ENCODE results near the gene CFL1. TPM values are rescaled to one million over a fixed set of nuclear protein-coding genes. Genes with fewer than 3 reads are reported as not detected.

Gene CFL1
- total and polyA plus RNA-seq, 2 of the 8 experiments (the other 6 are each of a cell fraction or from before 2014, with no cell fraction given), result 1,252 to 1,365 TPM

DNA sequence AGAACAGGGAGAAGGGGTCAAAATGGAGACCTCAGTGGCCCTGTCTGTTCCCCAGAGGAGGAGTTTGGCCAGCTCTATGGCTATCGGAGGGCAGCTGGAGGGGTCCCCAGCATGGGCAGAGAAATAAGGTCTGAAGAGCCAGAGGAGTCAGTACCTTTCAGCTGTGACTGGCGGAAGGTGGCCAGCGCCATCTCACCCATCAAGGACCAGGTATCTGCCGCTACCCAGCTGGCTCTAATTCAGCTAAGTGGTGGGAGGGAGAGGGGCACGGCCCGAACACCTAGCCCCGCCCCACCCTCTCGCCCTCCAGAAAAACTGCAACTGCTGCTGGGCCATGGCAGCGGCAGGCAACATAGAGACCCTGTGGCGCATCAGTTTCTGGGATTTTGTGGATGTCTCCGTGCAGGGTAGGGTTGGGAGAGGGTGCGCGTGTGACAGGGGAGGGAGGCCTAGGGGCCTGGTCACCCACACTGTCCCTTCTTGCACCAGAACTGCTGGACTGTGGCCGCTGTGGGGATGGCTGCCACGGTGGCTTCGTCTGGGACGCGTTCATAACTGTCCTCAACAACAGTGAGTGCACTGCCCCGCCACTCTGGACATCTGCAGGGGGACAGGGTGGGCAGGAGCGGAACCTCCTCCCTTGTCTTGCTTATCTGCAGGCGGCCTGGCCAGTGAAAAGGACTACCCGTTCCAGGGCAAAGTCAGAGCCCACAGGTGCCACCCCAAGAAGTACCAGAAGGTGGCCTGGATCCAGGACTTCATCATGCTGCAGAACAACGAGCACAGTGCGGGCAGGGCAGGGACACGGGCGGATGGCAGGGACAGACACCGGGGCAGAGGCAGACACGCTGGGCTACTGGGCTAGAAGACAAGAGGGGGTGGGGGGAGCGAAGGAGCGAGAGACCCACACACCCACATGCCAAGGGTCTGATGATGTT lies 24.4 kb upstream of the CFL1 start:
- no peak overlapping the region for H3K4me3 ChIP-seq (ENCODE audit: extremely low read depth in 1 of 4, insufficient read depth in 2 of 4, low read depth in 3 of 4, low read length in 4 of 4)
- H3K23me2 ChIP-seq (ENCODE audit: low read depth, low read length), result peaks cover under 1% of the 10 kb centered on the region; the same call in 1 of the 2 replicates
- no peak overlapping the region for H3K4me2 ChIP-seq (ENCODE audit: insufficient read depth in 1 of 2, low read depth in 2 of 2, low read length in 2 of 2)
- no peak overlapping the region for H3K23ac ChIP-seq (ENCODE audit: insufficient read length)
- no peak overlapping the region for H4K5ac ChIP-seq (ENCODE audit: insufficient read length, low read depth, low read length)
- H2BK5ac ChIP-seq (ENCODE audit: low read depth, low read length), result no peak overlapping the region
- no peak overlapping the region for H2AK5ac ChIP-seq (ENCODE audit: low read depth, low read length)
- POLR2A ChIA-PET (ENCODE audit: partially characterized antibody), result interaction anchor here (1.1 to 39.7 kb wide), 5 partner anchors 8 to 163 kb away, joined by 3 to 1071 read pairs (median 6); partner anchors contain the start of genes BANF1, CCDC85B, CFL1 and EFEMP2
- H3K9ac ChIP-seq (replicated peaks in 1 of 4; ENCODE audit: extremely low read depth in 1 of 4, low read depth in 3 of 4, low read length in 3 of 4), result no peak overlapping the region
- no peak overlapping the region for H2BK15ac ChIP-seq (ENCODE audit: low read length)
- no peak overlapping the region for H2BK12ac ChIP-seq (ENCODE audit: low read depth, low read length)
- H4K20me1 ChIP-seq (replicated peaks in 1 of 2; ENCODE audit: control insufficient read depth in 1 of 2, insufficient read depth in 2 of 2, low read length in 2 of 2), result peaks cover 5 to 6% of the 10 kb centered on the region in 2 experiments
- H3K9me3 ChIP-seq (ENCODE audit: insufficient read depth in 2 of 2, low read depth in 1 of 2, low read length in 1 of 2), result no peaks in the 10 kb centered on the region
- peaks cover 0 to 1% of the 10 kb centered on the region in 2 experiments; a peak in 1 of 4 replicates for H3K79me2 ChIP-seq (ENCODE audit: control insufficient read depth in 1 of 2, insufficient read depth in 2 of 2, low read length in 2 of 2)
- no peaks in the 10 kb centered on the region for H3K79me1 ChIP-seq (ENCODE audit: low read depth, low read length)
- CTCF ChIA-PET (ENCODE audit: partially characterized antibody), result interaction anchor here (0.7 to 19.6 kb wide), 14 partner anchors 10 to 171 kb away, joined by 3 to 283 read pairs (median 30); partner anchors contain the start of genes CCDC85B, CFL1, EFEMP2 and FOSL1
- no peak overlapping the region for H3K14ac ChIP-seq (ENCODE audit: insufficient read length)
- H3K56ac ChIP-seq (replicated peaks; ENCODE audit: insufficient read length, low read depth, low read length), result no peak overlapping the region
- H3K36me3 ChIP-seq (ENCODE audit: control insufficient read depth in 2 of 4, insufficient read depth in 4 of 4, low read length in 3 of 4), result peaks cover 8 to 22% (median 18%) of the 10 kb centered on the region in 4 experiments; a peak in 7 of 8 replicates
- DNase-seq (ENCODE audit: low read depth in 1 of 2, low spot score in 2 of 2) (no peak), FAIRE-seq (no peak)
- no peaks in the 10 kb centered on the region for H3K27me3 ChIP-seq (replicated peaks in 1 of 4; ENCODE audit: control insufficient read depth in 3 of 4, extremely low read depth in 1 of 4, insufficient read depth in 3 of 4, low read length in 3 of 4)
- no peak overlapping the region for H4K91ac ChIP-seq (replicated peaks; ENCODE audit: insufficient read length, low read length)
- peaks cover 0 to 3% (median 2%) of the 10 kb centered on the region in 4 experiments; a peak in 4 of 7 replicates for H3K4me1 ChIP-seq (replicated peaks in 1 of 4; ENCODE audit: control insufficient read depth in 3 of 4, insufficient read depth in 4 of 4, low read length in 3 of 4)
- H3K18ac ChIP-seq (ENCODE audit: extremely low read depth, low read length), result no peak overlapping the region
- no peak overlapping the region for H2AFZ ChIP-seq (ENCODE audit: low read length)
- H4K8ac ChIP-seq (ENCODE audit: extremely low read depth, insufficient read depth, low read length), result no peak overlapping the region
- no peak overlapping the region for H2BK20ac ChIP-seq (ENCODE audit: low read length)
- WGBS, 2 experiments (ENCODE audit: extremely low coverage in 1 of 2, insufficient coverage in 1 of 2, insufficient read length in 1 of 2, insufficient replicate concordance in 2 of 2, low coverage in 1 of 2, low lambda C conversion rate in 2 of 2, missing lambda C conversion rate in 1 of 2), result 90% methylated on average over 28 of the region's 30 CpGs; no CpG with 5 or more reads in 1 of the 2 experiments
- H2BK120ac ChIP-seq (replicated peaks; ENCODE audit: low read depth, low read length), result no peak overlapping the region
- no peak overlapping the region for H3K27ac ChIP-seq (ENCODE audit: low read depth, low read length)
- TF ChIP-seq NANOG (IDR thresholded peaks at IDR 0.05; ENCODE audit: insufficient read depth, low read depth, low read length, poor library complexity, severe bottlenecking), result no peak
- no peak for TF ChIP-seq GTF2F1 (IDR thresholded peaks at IDR 0.05; ENCODE audit: borderline replicate concordance, low read depth, low read length)
- TF ChIP-seq KDM5A (IDR thresholded peaks at IDR 0.05; ENCODE audit: low read length), result no peak
- no peak for TF ChIP-seq SIRT6 (IDR thresholded peaks at IDR 0.05; ENCODE audit: low read length)
- TF ChIP-seq RFX5 (IDR thresholded peaks at IDR 0.05; ENCODE audit: borderline replicate concordance, low read depth, low read length), result no peak
- TF ChIP-seq SP4 (IDR thresholded peaks at IDR 0.05; ENCODE audit: low read length), result no peak
- no peak for TF ChIP-seq RBBP5 (IDR thresholded peaks at IDR 0.05; ENCODE audit: borderline replicate concordance, low read depth, low read length)
- no peak for TF ChIP-seq TCF12 (IDR thresholded peaks at IDR 0.05; ENCODE audit: low read depth, low read length)
- TF ChIP-seq EP300 (IDR thresholded peaks at IDR 0.05; ENCODE audit: borderline replicate concordance in 1 of 2, low read depth in 2 of 2, low read length in 2 of 2), result no peak
- no peak for TF ChIP-seq ZNF274 (IDR thresholded peaks at IDR 0.05; ENCODE audit: borderline replicate concordance, extremely low read depth, low read length)
- TF ChIP-seq RXRA (IDR thresholded peaks at IDR 0.05; ENCODE audit: insufficient read depth, low read depth, low read length), result no peak
- H3K4ac ChIP-seq (replicated peaks; ENCODE audit: insufficient read length, low read depth, low read length), result no peak overlapping the region

Measured in H1 (cell line).